SH-SY5Y (cell line): Measurements from ENCODE around the gene PPP1R12B.

ENCODE experiments used
- GATA2 ChIP-seq: IDR thresholded peaks from 2 replicates; pipeline ENCODE4 v1.6.1; 2011; ENCODE audit warnings: mild to moderate bottlenecking, low read depth, low read length
- GATA3 ChIP-seq: IDR thresholded peaks from 2 replicates; pipeline ENCODE4 v1.6.1; 2011; ENCODE audit warnings: low read depth, mild to moderate bottlenecking, low read length, moderate library complexity

DNA sequence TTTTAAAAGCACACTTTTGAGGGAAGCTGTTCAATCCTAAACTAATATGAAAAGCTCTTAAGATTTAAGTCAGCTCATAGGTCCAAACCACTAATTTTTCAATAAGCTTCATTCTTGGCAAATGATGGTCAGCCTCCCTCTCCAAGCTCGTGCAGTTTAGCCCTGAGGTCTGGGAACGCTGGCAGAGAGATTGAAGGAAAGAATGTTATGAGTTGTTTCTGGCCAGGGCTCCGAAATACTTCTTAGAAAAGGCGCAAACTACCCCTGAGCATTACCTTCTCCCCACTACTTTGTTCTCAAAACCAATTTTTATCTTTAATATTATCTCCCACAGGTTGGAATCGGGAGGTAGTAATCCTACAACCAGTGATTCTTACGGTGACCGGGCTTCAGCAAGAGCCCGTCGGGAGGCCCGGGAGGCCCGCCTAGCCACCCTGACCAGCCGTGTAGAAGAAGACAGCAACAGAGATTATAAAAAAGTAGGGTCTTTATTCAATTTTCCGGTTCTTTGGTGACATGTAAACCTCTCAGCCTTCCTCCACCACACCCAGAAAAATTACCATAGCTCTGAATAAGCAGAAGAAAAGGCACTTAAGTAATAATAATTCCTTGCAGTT, 214.1 kb downstream of the PPP1R12B start:
- TF ChIP-seq GATA2 (no peak), GATA3 (no peak)
